ENCODE measurements around the gene CAPS2.

Gene CAPS2

GRCh38 chr12:75305412-75306332, 24.5 kb downstream of the CAPS2 start:
- no peak for DNase-seq (ENCODE audit: low spot score)

- DNase-seq (ENCODE audit: low spot score), result no peak
These were observed 27.3 kb downstream of the CAPS2 start for GRCh38 chr12:75302781-75303180.

- DNase-seq (ENCODE audit: low spot score), result no peak
These were observed 27.9 kb downstream of the CAPS2 start for GRCh38 chr12:75302225-75302624.

- no peak for DNase-seq (ENCODE audit: low spot score)
These were observed 35.3 kb downstream of the CAPS2 start for GRCh38 chr12:75294797-75295196.

DNA sequence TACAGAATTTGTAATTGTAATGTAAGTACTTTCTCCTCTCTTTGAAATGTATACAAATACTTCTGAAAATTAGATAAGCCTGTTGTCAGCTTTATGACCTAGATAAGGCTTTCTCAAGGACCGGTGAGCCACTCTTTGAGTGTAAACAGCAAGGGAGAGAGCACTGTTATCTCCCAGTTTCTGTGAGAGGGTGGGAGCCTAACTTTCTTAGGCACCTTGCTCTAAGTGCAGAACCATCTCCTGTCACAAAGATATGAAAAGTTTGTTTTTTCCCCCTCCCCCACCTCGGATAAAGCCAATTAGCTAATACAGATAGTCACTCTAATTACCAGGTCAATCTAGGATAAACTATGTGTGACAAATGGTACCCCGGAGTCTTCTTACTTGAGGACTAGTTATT, 35.8 kb downstream of the CAPS2 start:
- no peak for DNase-seq (ENCODE audit: low spot score)

- DNase-seq (ENCODE audit: low spot score), result no peak
These were observed 39.1 kb downstream of the CAPS2 start for GRCh38 chr12:75291014-75291413.

GRCh38 chr12:75289753-75290152, 40.4 kb downstream of the CAPS2 start:
- no peak for DNase-seq (ENCODE audit: low spot score)

DNA sequence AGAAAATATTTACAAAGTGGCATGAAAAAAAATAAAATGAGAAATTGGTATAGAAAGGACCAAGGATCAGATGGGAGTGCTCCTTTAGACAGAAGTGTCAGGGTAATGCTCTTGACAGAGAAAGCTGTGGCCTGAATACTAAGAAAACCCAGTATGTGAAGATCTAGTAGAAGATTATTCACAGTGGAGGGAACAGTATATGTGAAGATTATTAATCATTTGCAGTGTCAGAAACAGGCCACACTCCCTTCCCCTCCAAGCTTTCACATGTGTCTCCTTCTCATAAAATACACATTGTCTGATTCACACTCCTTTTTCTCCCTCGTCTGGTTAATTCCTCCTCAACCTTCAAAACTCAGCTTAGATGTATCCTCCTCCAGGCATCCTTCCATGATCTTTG, 41.3 kb downstream of the CAPS2 start:
- DNase-seq (ENCODE audit: low spot score), result no peak

- no peak for DNase-seq (ENCODE audit: low spot score)
These were observed 54.4 kb downstream of the CAPS2 start for GRCh38 chr12:75275702-75276101.

DNA sequence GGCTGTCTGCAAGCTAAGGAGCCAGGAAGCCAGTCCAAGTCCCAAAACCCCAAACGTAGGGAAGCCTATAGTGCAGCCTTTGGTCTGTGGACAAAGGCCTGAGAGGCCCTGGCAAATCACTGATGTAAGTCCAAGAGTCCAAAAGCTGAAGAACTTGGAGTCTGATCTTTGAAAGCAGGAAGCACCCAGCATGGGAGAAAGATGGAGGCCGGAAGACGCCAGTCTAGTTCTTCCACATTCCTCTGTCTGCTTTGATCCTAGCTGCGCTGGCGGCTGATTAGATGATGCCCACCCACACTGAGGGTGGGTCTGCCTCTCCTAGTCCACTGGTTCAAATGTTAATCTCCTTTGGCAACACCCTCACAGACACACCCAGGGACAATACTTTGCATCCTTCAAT, 58.5 kb downstream of the CAPS2 start:
- no peak for DNase-seq (ENCODE audit: low spot score)

GRCh38 chr12:75270157-75270556, 60.0 kb downstream of the CAPS2 start:
- DNase-seq (ENCODE audit: low spot score), result no peak

- DNase-seq (ENCODE audit: low spot score), result no peak
These were observed 60.9 kb downstream of the CAPS2 start for GRCh38 chr12:75269209-75269608.

GRCh38 chr12:75260316-75260715, 69.8 kb downstream of the CAPS2 start:
- no peak for DNase-seq (ENCODE audit: low spot score)

GRCh38 chr12:75259143-75259542, 71.0 kb downstream of the CAPS2 start:
- no peak for DNase-seq (ENCODE audit: low spot score)

DNA sequence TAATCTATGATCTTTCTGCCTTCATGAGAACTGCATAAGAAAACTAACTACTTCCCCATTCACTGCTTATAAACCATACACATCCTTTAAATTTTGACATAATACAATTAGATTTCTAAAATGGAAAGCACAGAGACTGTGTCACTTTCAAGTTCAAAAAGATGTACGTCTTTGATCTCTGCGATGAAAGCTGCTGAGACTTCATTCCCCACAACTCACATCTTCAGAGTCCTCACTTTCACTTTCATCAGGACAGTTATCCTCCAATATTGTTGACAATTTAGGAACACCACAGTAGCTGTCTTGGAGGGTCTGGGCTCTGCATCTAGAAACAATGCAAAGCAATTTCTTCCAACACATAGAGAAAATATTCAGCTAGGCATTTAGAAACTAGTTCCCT, 72.6 kb downstream of the CAPS2 start:
- DNase-seq (ENCODE audit: low spot score), result no peak

DNA sequence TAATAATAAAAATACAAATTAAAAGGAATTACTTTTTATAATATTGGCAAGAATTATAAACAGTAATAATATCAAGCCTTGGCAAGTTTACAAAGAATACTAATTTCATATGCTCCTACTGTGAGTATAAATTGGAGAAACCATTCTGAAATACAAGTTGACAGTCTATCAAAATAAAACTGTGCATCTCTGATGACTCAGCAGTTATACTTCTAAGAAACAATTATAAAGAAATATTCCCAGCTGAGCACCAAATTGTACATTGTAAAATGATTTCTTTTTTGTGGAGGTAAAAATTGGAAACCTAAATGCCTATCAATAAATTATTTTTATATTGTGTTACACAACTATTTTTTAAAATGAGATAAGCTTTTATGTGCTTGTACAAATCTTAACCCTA, 85.0 kb downstream of the CAPS2 start:
- no peak for DNase-seq (ENCODE audit: low spot score)

DNA sequence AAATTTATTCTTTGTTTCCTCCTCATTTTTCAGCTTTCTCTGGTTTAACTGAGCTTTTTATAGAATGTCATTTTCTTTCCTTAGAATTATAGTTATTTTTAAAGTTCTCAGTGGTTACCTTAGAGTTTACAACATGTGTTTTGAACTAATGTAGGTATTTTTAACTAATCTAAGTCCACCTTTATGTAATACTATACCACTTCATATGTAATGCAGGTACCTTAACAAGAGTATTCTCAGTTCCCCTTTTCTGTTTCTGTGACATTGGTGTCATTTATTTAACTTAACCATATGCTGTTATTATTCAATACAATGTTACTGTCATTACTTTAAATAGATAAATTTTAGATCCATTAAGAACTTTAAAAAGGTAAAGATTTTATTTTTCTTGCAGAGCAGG, 90.1 kb downstream of the CAPS2 start:
- no peak for DNase-seq (ENCODE audit: low spot score)

DNA sequence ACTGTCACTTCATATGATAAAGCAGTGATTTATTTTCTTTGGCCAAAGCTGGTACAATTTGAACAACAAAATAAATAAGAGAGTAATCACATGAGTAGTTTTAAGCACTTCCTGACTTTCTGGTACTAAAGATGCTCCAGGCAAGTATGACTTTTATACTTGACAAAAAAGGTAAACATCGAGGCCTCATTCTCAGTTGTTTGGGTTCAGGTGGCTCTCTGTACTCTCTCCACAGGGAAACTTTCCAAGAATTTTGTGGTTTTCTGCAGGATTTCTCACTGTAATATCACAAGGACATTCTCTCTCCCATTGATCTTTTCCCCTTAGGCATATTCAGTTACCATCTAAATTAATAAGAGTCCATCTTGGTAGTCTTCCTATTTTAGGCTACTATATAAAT, 93.9 kb downstream of the CAPS2 start:
- no peak for DNase-seq (ENCODE audit: low spot score)

GRCh38 chr12:75227132-75227531, 103.0 kb downstream of the CAPS2 start:
- no peak for DNase-seq (ENCODE audit: low spot score)
